8988T (cell line): Measurements from ENCODE around the gene CLEC2A.
"Not testable (repeated sequence)": the region's sequence is repeated elsewhere in the genome, so short reads cannot be mapped to it uniquely, and the experiment has no call there.

ENCODE experiments used
- DNase-seq: peaks from one replicate; pipeline ENCODE4 v3.0.0; 2011

Gene CLEC2A

DNA sequence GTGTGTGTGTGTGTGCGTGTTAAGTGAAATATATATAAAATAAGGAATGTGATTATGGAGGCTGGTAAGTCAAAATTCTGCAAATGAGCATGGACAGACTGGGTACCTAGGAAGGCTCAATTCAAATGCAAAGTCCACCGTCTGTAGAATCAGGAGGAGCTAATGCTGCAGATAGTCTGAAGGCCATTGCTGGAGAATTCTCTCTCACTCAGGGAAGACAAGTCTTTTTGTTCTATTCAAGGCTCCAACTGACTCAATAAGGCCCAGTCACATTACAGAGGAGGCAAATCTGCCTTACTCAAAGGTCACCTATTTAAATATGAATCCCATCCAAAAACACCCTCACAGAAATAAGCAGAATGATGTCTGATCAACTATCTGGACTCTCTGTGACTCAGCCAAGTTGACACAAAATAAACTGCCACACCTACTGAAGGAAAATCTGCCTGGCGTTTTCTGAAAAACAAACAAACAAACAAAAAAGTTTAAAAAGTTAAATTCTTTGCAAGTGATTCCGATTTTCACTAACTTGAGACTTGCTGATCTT is 51.6 kb downstream of the CLEC2A start:
- no peak for DNase-seq

- DNase-seq, result not testable (repeated sequence)
Observed at GRCh38 chr12:9876120-9876519, 56.0 kb downstream of the CLEC2A start.

DNA sequence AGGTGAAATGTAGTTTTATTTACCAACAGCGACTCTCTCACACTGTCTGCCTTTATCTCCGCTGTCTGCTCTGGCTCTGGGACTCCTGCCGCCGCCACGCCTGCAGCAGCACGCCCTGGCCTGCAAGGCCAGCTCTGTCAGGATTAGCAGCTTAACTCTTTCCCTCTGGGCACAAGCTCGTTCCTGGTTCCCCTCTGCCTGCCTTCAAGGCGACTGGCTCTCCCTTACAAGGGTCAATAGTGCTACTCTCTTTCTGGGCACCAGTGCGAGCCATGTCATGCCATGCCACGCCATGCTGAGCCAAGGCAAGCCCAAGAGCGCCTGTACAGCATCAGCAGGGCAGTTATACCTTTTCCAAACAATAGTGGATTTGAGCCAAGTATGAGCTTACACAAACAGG is 59.4 kb downstream of the CLEC2A start:
- DNase-seq, result no peak

GRCh38 chr12:9872162-9872561 is 60.0 kb downstream of the CLEC2A start:
- no peak for DNase-seq

DNA sequence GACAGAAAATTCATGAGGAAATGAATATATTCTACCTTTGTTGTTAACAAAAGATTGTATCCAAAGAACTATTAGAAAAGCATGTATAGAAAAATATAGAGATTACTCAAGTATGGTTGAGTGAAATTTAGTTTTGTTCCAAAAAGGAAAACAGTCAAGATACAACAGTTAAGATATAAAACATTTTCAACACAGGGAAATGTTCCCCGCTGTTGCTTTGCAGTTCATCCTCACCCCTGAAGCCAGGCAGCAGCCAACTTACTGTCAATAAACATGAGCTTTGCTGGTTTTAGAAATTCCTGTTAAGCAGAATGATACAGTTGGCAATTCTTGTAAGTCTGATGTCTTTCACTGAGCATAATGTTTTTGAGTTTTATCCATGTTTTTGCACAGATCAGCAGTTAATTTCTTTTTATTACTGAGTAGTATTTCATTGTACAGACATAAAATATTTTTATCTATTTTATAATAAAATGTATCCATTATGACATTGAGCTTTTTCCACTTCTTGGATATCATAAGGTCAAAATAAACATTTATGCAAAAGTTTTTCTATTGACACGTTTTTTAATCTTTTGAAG is 61.8 kb downstream of the CLEC2A start:
- no peak for DNase-seq

GRCh38 chr12:9869307-9870161 is 62.6 kb downstream of the CLEC2A start, which contains the start of gene CLEC2B:
CLEC2B (minus strand) TSS chr12:9869354.
- no peak for DNase-seq

DNA sequence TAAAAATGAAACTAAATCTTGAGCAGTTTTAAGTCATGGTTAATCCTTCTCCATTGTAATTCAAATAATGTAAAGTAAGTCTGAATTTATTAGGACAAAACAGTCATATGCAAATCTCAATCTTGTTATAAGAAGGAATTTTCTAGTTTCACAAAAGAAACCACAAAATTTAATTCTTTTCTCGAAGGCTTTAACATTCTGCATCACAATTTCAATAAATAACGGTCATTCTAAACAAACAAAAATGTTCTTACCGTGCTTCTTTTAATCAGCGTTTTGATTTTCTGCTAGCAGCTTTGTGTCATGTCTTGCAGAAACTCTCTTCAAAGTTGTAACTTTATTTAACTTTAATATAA is 63.2 kb downstream of the CLEC2A start:
- no peak for DNase-seq

- DNase-seq, result no peak
Observed at GRCh38 chr12:9868311-9868801, 63.8 kb downstream of the CLEC2A start.

- no peak for DNase-seq
Observed at GRCh38 chr12:9867531-9867930, 64.6 kb downstream of the CLEC2A start.

- DNase-seq, result no peak
Observed at GRCh38 chr12:9866860-9867269, 65.3 kb downstream of the CLEC2A start.

DNA sequence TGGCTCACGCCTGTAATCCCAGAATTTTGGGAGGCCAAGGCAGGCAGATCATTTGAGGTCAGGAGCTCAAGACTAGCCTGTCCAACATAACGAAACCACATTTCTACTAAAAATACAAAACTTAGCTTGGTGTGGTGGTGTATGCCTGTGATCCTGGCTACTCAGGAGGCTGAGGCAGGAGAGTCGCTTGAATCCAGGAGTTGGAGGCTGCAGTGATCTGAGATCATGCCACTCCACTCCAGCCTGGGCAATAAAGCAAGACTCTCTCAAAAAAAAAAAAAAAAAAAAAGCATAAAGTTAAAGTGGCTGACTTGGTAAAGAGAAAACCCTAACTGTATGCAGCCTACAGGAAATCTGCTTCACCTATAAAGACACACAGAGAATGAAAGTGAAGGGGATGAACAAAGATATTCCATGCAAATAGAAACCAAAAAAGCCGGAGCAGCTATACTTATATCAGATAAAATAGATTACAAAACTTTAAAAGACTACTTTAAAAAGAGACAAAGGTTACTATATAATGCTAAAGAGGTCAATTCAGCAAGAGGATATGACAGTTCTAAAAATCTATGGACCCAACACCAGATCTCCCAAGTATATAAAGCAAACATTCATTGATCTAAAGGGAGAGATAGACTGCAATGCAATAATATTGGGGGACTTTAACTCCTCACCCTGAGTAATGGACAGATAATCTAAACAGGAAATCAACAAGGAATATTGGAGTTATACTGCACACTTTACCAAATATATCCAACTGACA is 67.1 kb downstream of the CLEC2A start:
- no peak for DNase-seq
